Spinal cord (tissue), 10 donors: ENCODE data around the gene SLC17A2. TPM values are rescaled to one million over a fixed set of nuclear protein-coding genes. Genes with fewer than 3 reads are reported as not detected.
"Not testable (repeated sequence)": the region's sequence is repeated elsewhere in the genome, so short reads cannot be mapped to it uniquely, and the experiment has no call there.

Experiments
- DNase-seq, 6 donors: peaks; one replicate each; pipeline versions ENCODE4 v3.0.0 to v3.0.0-alpha.2; 2013 to 2015; ENCODE audit warnings: low spot score in 6 of 6, low read depth in 4 of 6
- H3K27ac ChIP-seq: one replicate; pipeline ENCODE4 v1.5.1; 2013; ENCODE audit warnings: low read depth, low read length, control low read depth
- H3K27me3 ChIP-seq: one replicate; pipeline ENCODE4 v1.6.1; 2013; ENCODE audit warnings: low read length; ENCODE audit not compliant: control insufficient read depth, insufficient read depth
- H3K36me3 ChIP-seq: one replicate; pipeline ENCODE4 v1.6.1; 2013; ENCODE audit warnings: low read length; ENCODE audit not compliant: control insufficient read depth, insufficient read depth
- H3K4me1 ChIP-seq: one replicate; pipeline ENCODE4 v1.6.1; 2013; ENCODE audit warnings: low read length; ENCODE audit not compliant: control insufficient read depth, insufficient read depth
- H3K4me3 ChIP-seq: one replicate; pipeline ENCODE4 v1.5.1; 2013; ENCODE audit warnings: low read depth, low read length, control low read depth
- H3K9me3 ChIP-seq: one replicate; pipeline ENCODE4 v1.6.1; 2013; ENCODE audit warnings: low read length; ENCODE audit not compliant: control insufficient read depth, insufficient read depth
- WGBS: methylation state at CpG from one replicate; pipeline ENCODE4 v1.1.5; 2013; ENCODE audit warnings: missing lambda C conversion rate; ENCODE audit not compliant: insufficient coverage; 5-methylcytosine and 5-hydroxymethylcytosine counted together
- polyA plus RNA-seq, 2 donors: library from polyadenylated mRNA; unstranded; fragments of 120-200 nt; gene quantifications; one replicate each; pipeline ENCODE4 v1.2.1, GENCODE V29; 2013; ENCODE audit not compliant: insufficient read length in 2 of 2
- total RNA-seq, 2 donors: library from RNA; depleted of rRNA in 1 of 2; stranded (reverse); fragments of 120-200 nt in 1 of 2; fragments of >200 nt in 1 of 2; gene quantifications; one replicate each; pipeline versions ENCODE4 v1.2.3 to v1.2.4, GENCODE V29; 2013 to 2014
- donor health status: healthy.

The SLC17A2 gene
- total and polyA plus RNA-seq, 4 donors: not detected

DNA sequence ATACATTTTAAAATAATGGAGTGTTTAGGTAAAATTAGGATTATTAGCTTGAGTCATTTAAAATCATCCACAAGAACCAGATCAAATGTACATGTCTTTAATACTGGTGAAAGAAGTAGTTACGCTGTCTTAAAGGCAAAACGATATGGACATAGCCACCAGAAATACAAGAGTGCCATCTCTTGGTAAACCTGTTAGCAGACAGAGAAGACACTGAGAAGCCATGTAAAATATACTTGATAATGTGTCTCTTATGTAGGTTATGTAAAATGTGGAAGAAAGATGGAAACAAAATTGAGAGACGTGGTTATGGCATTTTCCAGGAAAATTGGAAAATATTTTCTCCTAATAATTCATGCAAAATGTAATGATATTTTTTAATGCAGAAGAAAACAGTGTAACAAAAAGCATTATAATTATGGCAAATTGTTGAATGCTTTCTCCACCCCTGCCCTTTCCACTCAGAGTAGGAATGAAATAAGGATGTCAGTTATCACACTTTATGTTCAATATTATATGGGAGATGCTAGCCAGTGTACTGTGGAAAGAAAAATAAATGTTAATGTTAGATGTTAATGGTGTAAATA, 12.2 kb upstream of the SLC17A2 start:
- WGBS: no CpG with 5 or more reads among the region's 3 CpGs
- Histone ChIP-seq H3K36me3 (no peaks in the 10 kb centered on the region), H3K4me1 (no peaks in the 10 kb centered on the region), H3K27ac (no peak overlapping the region), H3K4me3 (no peak overlapping the region), H3K9me3 (no peaks in the 10 kb centered on the region), H3K27me3 (no peaks in the 10 kb centered on the region)
- peak in 5 of 6 donors; percentile 12 to 86 (median 19) for DNase-seq

DNA sequence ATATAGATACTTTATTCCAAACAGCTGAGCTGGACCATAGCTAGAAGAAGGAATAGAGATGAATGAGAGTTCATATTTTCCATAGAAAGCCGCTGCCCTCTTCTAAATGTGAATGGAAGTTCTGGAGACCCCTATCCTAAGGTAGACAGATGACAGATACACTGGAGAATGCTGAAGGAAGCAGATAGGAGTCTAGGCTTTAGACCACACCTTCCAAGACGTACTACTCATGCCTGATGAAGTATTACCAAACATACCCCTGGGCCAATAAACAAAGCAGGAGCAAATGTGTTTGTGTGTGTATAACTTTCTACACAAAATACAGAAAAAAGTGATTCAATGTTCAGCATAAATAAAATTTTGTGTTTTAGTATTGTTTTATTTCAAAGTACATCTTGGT, 9.1 kb upstream of the SLC17A2 start:
- Histone ChIP-seq H3K27ac (no peak overlapping the region), H3K36me3 (no peaks in the 10 kb centered on the region), H3K4me3 (no peak overlapping the region), H3K27me3 (no peaks in the 10 kb centered on the region), H3K4me1 (no peaks in the 10 kb centered on the region), H3K9me3 (no peaks in the 10 kb centered on the region)
- WGBS: no CpG with 5 or more reads among the region's 2 CpGs
- no peak for DNase-seq

DNA sequence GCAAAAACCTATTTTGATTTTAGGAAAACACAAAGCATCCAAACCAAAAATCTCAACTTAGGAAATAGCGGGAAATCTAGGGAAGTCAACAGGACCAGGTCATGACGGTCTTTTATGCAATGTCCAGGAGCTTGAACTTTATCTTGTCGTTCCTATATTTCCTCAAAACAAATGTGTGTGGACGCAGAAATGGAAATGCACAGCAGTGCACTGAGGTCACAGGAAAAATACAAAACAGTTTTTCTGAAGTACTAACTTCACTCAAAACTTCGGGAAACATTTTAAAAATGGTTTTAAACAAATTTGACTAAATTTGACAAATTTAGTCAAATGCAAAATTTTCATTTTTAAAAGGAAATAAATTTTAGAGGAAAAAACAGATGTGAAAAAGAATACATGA, 5.5 kb upstream of the SLC17A2 start:
- 92% methylated on average over 4 of the region's 5 CpGs for WGBS
- no peaks in the 10 kb centered on the region for H3K9me3 ChIP-seq
- no peaks in the 10 kb centered on the region for H3K36me3 ChIP-seq
- H3K4me3 ChIP-seq: no peak overlapping the region
- no peaks in the 10 kb centered on the region for H3K27me3 ChIP-seq
- no peaks in the 10 kb centered on the region for H3K4me1 ChIP-seq
- H3K27ac ChIP-seq: no peak overlapping the region
- DNase-seq: no peak

DNA sequence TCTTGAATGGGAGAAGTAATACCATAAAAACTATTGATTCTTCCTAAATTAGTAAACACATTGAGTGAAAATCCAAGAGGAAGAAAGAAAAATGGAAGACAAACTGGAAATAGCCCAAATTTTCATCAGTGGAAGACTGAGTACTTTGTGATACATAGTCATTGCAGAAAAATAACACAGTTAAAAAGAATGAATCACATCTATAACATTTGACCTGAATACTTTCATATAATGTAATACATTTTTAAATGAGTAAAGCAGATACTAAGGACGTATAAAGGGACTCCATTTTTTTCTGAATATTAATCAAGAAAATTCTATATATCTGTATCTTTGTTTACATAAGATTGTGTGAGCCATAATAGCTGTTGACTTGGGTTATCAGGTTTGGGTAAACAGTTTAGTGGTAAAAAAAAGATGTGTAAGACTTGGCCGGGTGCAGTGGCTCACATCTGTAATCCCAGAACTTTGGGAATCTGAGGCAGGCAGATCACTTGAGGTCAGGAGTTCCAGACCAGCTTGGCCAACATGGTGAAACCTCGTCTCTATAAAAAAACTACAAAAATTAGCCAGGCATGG, 4.3 kb upstream of the SLC17A2 start:
- no peak for DNase-seq
- no peak overlapping the region for H3K27ac ChIP-seq
- H3K36me3 ChIP-seq: no peaks in the 10 kb centered on the region
- H3K27me3 ChIP-seq: no peaks in the 10 kb centered on the region
- H3K4me3 ChIP-seq: no peak overlapping the region
- 100% methylated on average over 1 of the region's 3 CpGs for WGBS
- no peaks in the 10 kb centered on the region for H3K4me1 ChIP-seq
- no peaks in the 10 kb centered on the region for H3K9me3 ChIP-seq

DNA sequence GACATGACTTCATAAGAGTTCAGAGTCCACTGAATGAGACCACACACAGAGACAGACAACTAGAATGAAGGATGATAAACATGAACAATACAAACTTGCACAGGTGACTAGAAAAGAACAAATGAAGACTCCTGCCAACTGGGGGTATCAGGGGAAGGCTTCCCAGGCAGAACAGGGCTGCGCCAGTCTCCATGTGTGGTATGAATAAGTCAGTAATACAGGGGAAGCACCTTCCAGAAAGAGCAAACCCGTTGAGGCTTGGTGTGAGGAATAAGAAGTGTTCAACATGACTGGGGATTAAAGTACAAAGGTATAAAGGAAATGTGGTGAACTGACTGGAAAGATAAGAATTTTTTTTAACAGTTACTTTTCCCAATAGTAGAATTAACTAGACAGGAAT, 3.7 kb upstream of the SLC17A2 start:
- Histone ChIP-seq H3K36me3 (no peaks in the 10 kb centered on the region), H3K4me3 (no peak overlapping the region), H3K27ac (no peak overlapping the region), H3K27me3 (no peaks in the 10 kb centered on the region), H3K4me1 (no peaks in the 10 kb centered on the region), H3K9me3 (no peaks in the 10 kb centered on the region)
- 100% methylated on average over 2 of the region's 2 CpGs for WGBS
- DNase-seq: no peak

DNA sequence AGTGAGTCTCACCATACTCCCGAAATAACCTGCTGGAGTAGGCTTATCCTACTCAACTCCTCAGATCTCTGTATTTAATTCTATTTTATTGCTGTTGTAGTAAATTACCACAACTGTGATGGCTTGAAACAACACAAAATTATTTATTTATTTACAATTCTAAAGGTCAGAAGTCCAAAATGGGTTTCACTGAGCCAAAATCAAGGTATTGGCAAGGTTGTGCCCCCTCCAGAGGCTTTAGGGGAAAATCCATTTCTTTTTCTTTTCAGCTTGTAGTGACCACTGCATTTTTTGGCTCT, 869 bp upstream of the SLC17A2 start:
- Histone ChIP-seq H3K27ac (no peak overlapping the region), H3K27me3 (no peaks in the 10 kb centered on the region), H3K36me3 (no peaks in the 10 kb centered on the region), H3K9me3 (no peaks in the 10 kb centered on the region), H3K4me1 (no peaks in the 10 kb centered on the region), H3K4me3 (no peak overlapping the region)
- no CpG with 5 or more reads among the region's 1 CpG for WGBS
- DNase-seq: no peak

DNA sequence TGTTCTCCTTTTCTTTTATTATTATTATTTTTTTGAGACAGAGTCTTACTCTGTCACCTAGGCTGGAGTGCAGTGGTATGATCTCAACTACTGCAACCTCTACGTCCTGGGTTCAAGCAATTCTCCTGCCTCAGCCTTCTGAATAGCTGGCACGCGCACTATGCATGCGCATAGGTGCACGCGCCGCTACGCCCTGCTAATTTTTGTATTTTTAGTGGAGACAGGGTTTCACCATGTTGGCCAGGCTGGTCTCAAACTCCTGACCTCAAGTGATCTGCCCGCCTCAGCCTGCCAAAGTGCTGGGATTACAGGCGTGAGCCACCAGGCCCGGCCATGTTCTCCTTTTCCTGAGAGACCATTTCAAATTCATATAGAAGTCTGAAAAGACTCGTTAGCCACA, 706 bp downstream of the SLC17A2 start:
- not testable (repeated sequence) for H3K4me3 ChIP-seq, H3K9me3 ChIP-seq, H3K27me3 ChIP-seq, H3K27ac ChIP-seq, DNase-seq, H3K36me3 ChIP-seq, H3K4me1 ChIP-seq
- WGBS: 86% methylated on average over 12 of the region's 12 CpGs

DNA sequence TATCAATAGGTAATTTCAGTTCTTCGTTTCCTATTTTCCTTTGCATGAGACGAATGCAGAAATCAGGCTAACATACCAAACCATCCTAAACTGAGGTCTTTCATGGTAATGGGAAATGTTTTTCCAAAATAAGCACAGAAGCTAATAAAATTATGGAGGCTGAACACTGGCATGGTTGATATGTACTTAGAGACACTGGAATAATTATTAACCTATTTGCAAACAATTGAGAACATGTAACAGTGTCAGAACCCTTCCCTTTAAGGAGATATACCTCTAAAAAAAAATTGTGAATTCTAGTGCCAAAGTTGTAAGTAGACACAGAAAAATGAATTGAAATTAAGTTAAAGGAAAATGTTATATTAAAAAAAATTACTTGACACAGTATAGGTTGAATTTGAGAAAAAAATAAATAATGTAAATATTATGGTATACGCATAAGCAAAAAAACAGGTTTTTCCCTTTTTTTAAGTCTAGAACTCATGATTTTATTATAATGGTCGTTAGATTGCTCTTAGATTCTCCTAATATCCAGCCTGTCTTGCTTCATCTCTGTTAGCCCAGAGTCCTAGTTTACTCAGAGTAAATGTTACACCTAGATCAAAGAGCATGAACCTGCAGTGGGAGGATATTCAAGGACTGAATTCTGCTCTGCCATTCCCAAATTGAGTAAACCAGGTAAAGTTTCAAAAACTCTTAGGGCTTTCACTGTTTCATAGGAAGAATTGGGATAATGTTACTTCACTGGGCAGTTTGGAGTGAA, 1.7 kb downstream of the SLC17A2 start:
- Histone ChIP-seq H3K27me3 (no peaks in the 10 kb centered on the region), H3K4me3 (no peak overlapping the region), H3K27ac (no peak overlapping the region), H3K36me3 (no peaks in the 10 kb centered on the region), H3K9me3 (no peaks in the 10 kb centered on the region), H3K4me1 (no peaks in the 10 kb centered on the region)
- no peak for DNase-seq
- no CpG with 5 or more reads among the region's 4 CpGs for WGBS

DNA sequence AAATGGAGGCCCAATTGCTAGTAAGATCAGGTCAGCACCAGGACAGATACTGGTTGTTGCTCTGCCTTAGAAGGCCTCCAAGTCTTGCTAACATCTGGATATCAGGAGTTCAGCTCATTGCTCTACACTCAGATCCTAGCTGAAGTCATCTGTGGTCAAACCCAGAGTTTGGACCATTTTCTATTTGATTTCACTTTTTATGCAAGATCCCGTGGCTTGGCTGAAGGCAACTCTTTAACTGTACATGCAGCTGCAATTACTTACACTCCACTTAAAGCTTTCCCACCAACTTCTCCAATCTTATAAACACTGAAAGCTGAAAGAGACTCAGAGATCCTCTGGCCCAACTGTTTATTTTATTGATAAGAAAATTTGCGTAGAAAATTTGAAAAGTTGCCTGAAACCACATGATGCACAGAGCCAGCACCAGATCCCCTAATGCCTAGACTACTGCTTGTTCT, 2.7 kb downstream of the SLC17A2 start:
- Histone ChIP-seq H3K27ac (no peak overlapping the region), H3K9me3 (no peaks in the 10 kb centered on the region), H3K4me3 (no peak overlapping the region), H3K27me3 (no peaks in the 10 kb centered on the region), H3K4me1 (no peaks in the 10 kb centered on the region), H3K36me3 (no peaks in the 10 kb centered on the region)
- DNase-seq: no peak
- WGBS: no CpG with 5 or more reads among the region's 2 CpGs

DNA sequence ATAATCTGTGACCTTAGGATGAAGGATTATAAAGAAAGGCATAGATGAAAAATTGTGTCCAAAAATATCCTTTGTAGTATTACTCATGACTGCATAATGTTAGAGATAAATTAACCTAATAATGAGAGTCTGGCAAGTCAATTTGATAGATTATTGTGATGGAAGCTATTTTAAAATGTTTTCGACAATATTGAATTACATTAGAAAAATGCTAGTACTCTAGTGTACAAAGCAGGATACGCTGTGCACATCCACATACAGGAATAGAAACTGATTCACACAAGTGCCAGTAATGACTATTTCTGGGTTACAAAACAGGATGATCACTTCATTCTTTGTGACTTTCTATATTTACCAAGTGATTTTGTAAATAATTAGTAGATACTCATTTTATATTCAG, 3.3 kb downstream of the SLC17A2 start:
- no CpG with 5 or more reads among the region's 2 CpGs for WGBS
- H3K36me3 ChIP-seq: no peaks in the 10 kb centered on the region
- H3K4me3 ChIP-seq: no peak overlapping the region
- H3K9me3 ChIP-seq: no peaks in the 10 kb centered on the region
- no peaks in the 10 kb centered on the region for H3K4me1 ChIP-seq
- no peaks in the 10 kb centered on the region for H3K27me3 ChIP-seq
- H3K27ac ChIP-seq: no peak overlapping the region
- DNase-seq: no peak
